ENCODE results near the gene TRAF6. TPM values are rescaled to one million over a fixed set of nuclear protein-coding genes. Genes with fewer than 3 reads are reported as not detected.

The TRAF6 gene
- total RNA-seq, 4 donors from 2014 or later = 14.3 to 19.1 (median 15.6) TPM

DNA sequence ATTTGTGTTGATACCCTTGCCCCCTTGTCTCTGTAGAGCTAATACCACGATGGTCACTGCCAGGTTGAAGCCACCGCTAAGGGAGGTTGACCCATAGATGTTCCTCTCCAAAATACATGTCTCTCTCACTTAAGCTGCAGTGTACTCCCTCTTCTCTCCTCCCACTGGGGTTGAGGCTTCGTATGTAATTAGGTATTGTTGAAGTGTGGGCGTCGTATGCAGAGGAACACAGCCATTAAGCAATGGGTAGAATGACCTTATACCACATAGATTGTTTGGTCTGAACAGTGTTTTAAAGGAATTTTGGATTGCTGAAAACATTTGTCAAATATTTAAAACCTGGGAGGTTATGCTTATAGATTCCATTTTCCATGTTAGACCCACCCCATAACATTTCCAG lies 71.9 kb downstream of the TRAF6 start:
- TF ChIP-seq, protein P1, sequence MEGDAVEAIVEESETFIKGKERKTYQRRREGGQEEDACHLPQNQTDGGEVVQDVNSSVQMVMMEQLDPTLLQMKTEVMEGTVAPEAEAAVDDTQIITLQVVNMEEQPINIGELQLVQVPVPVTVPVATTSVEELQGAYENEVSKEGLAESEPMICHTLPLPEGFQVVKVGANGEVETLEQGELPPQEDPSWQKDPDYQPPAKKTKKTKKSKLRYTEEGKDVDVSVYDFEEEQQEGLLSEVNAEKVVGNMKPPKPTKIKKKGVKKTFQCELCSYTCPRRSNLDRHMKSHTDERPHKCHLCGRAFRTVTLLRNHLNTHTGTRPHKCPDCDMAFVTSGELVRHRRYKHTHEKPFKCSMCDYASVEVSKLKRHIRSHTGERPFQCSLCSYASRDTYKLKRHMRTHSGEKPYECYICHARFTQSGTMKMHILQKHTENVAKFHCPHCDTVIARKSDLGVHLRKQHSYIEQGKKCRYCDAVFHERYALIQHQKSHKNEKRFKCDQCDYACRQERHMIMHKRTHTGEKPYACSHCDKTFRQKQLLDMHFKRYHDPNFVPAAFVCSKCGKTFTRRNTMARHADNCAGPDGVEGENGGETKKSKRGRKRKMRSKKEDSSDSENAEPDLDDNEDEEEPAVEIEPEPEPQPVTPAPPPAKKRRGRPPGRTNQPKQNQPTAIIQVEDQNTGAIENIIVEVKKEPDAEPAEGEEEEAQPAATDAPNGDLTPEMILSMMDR (IDR thresholded peaks at IDR 0.05; ENCODE audit: low read depth) = no peak

DNA sequence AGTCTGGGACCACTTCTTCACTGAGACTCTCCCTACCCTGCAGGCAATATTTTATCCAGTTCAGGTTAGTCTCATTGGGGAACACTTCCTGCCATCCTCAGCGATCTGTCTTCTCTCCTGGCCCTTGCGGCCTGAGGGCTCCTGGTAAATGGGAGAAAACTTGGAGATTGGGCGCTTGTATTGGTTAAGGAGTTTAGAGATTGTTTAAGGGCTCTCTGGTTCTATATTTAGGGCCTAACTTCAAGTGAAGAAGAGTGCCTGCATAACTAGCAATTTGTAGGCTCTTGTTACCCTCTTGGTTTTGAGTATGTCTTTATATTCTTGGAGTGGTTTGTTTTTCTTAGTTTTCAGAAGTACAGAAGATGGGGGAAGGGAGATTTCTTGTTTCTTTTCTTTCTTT lies 72.7 kb downstream of the TRAF6 start:
- TF ChIP-seq, protein P1 (IDR thresholded peaks at IDR 0.05; ENCODE audit: low read depth) = no peak

Small RNA genes lying within 50 kb of the gene (small RNA-seq; reads per million reads assigned to genes)
- not detected for gene AC061999.1

Other genes with a start within 250 kb of the TRAF6 start
- gene COMMD9, start 220.8 kb downstream of the TRAF6 start, total RNA-seq = 10 to 100 TPM; 38.0 to 74.6 (median 45.4) TPM
- 10 to 100 TPM; 10.6 to 24.8 (median 12.9) TPM for gene PRR5L, start 214.0 kb downstream of the TRAF6 start, total RNA-seq
- gene RAG1, start 57.7 kb upstream of the TRAF6 start, total RNA-seq = 1 to 10 TPM in 2 of 4 donors, under 1 TPM in 2; 0.16 to 1.5 (median 0.79) TPM
- gene IFTAP, start 84.2 kb upstream of the TRAF6 start, total RNA-seq = 10 to 100 TPM; 18.3 to 22.8 (median 20.6) TPM
- not detected for gene RAG2, start 88.0 kb upstream of the TRAF6 start, total RNA-seq